D721Med (cell line): Measurements from ENCODE around the gene CTTNBP2NL.
A peak's percentile ranks its signal among the peaks of the same experiment; 100 is the strongest.
"Not testable (repeated sequence)": the region's sequence is repeated elsewhere in the genome, so short reads cannot be mapped to it uniquely, and the experiment has no call there.

Experiments
- DNase-seq: peaks from one replicate; pipeline ENCODE4 v3.0.0; 2011; ENCODE audit warnings: low spot score; ENCODE audit not compliant: insufficient read length
- FAIRE-seq: peaks from 2 replicates; lab custom pipeline; 2011; peaks lifted over from hg19 to GRCh38; lab: Jason Lieb, UNC
- CTCF ChIP-seq: IDR thresholded peaks from 2 replicates; pipeline ENCODE4 v1.5.1; 2012; ENCODE audit warnings: mild to moderate bottlenecking, control low read depth; ENCODE audit not compliant: insufficient read depth; ENCODE audit errors: missing control alignments

CTTNBP2NL gene

GRCh38 chr1:112386731-112387346, 9.2 kb upstream of the CTTNBP2NL start:
- FAIRE-seq = no peak
- DNase-seq = no peak
- TF ChIP-seq CTCF = no peak

- FAIRE-seq (no peak), DNase-seq (no peak)
- no peak for TF ChIP-seq CTCF
These were observed 8.2 kb upstream of the CTTNBP2NL start for GRCh38 chr1:112387807-112388206.

- DNase-seq (no peak), FAIRE-seq (no peak)
- no peak for TF ChIP-seq CTCF
These were observed 7.6 kb upstream of the CTTNBP2NL start for GRCh38 chr1:112388436-112388835.

- FAIRE-seq = no peak
- no peak for TF ChIP-seq CTCF
- DNase-seq = no peak
These were observed 6.3 kb upstream of the CTTNBP2NL start for GRCh38 chr1:112389689-112390088.

GRCh38 chr1:112390335-112390734, 5.7 kb upstream of the CTTNBP2NL start:
- not testable (repeated sequence) for FAIRE-seq

GRCh38 chr1:112390775-112391602, 5.0 kb upstream of the CTTNBP2NL start:
- peak; percentile 96 for TF ChIP-seq CTCF
- peak; percentile 63 for DNase-seq
- FAIRE-seq = no peak

More at GRCh38 chr1:112390335-112390734, 5.7 kb upstream of the CTTNBP2NL start:
- DNase-seq = not testable (repeated sequence)

- FAIRE-seq (no peak), DNase-seq (no peak)
- TF ChIP-seq CTCF = no peak
These were observed 4.4 kb upstream of the CTTNBP2NL start for GRCh38 chr1:112391603-112391940.
